GM19397 (cell line): ENCODE results near the gene ANKRD11.
"Not testable (repeated sequence)": the region's sequence is repeated elsewhere in the genome, so short reads cannot be mapped to it uniquely, and the experiment has no call there.

Experiments
- ATAC-seq: cut with Tn5 transposase; IDR thresholded peaks from one replicate; pipeline ENCODE4 v1.9.1; 2021; ENCODE audit warnings: mild to moderate bottlenecking, moderate library complexity; ENCODE audit not compliant: unreplicated experiment

The ANKRD11 gene

DNA sequence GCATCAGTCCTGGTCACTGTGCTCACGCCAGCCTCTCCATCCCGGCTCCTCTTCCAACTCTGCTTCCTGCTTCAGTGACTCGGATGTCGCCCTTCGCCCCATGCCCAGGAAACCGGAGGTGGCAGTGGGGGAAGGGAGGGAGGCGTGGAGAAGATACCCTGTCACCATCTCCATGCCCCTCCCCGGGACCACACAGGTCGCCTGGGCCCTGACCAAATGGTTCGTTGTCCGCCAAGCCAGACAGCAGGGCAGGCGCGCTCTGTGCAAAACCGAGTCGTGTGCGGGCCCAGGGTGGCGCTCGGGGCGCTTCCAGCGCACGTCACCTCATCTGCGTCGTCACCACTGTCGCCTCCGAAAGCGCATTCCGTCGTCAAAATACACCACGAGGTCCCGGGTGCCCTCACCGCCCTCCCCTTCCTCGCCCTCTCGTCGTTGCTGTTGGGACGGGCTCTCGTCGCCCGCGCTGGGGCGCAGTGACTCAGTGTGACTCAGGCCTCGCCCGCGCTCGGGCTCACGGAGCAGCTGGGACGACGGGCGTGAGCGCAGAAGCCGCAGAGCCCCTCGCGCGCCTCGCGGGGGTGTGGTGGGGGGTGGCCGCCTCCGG, 233.6 kb downstream of the ANKRD11 start:
- ATAC-seq, result no peak

DNA sequence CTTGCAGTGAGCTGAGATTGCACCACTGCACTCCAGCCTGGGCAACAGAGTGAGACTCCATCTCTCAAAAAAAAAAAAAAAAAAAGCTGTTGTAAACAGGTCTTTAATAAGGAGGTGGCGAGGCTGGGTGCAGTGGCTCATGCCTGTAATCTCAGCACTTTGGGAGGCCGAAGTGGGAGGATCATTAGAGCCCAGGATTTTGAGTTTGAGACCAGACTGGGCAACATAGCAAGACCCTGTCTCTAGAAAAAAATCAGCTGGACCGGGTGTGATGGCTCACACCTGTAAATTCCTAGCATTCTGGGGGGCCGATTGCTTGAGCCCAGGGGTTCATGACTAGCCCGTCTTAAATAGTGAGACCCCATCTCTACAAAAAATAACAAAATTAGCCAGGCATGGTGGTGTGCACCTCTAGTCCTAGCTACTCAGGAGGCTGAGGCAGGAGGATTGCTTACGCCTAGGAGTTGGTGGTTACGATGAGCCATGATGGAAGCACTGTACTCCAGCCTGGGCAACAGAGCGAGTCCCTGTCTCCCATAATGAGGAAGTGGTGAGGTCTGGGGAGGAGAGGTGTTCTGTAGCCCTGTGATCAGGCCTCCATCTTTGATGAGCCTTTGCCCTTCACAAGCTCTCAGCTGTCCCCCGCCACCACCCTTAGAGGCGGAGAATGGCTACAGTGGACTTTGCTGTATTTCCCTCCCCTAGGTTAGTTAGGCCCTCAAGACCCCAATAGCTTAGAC, 236.6 kb downstream of the ANKRD11 start:
- ATAC-seq, result no peak

DNA sequence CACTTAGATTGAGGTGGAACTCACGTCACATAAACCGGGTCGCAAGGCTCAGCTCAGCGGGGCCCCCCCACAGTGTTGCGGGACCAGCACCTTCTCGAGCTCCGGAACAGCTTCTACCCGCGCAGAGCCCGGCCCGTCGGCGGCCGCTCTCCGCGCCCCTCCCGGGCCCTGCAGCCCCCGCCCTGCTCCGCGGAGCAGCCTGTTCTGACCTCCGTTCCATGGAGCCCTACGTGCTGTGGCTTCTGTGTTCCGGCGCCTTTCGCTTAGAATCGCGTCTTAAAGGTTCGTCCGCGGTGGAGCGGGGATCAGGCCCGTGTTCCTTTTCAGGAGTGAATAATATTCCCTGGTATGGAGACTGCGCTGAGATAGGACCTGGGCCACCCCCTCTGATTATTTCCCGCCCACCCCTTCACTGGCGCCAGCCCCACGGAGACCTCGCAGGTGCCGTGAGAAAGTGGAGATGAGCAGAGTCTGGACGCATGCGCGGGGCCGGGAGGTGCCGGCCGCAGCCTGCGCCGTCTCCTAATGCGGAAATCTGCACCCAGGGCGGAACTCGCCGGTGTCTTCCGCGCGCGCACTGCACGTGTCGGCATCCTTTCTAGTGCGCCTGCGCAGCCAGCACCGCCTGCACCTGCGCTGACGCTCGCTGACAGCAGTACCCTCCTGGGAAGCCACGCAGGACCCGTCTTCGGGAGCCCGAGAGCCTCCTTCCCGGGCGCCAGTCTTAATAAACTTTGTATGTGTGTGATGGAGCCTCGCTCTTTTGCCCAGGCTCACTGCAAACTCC, 242.0 kb downstream of the ANKRD11 start:
- no peak for ATAC-seq

DNA sequence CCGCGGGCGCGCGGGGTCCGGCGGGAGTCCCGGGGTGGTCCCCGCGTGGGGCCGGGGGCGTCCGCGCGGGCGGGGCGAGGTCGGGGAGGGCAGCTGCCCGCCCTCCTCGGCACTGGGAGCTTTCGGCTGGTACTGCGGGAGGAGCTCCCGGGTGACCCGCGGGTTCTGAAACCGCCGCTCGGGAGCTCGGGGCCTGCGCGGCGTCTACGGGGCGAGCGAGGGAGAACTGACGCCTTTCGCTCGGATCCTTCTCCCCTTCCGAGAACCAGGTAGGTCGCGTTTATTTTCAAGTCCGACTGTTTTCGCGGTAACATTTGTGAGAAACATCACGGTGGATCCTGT, 242.7 kb downstream of the ANKRD11 start:
- ATAC-seq, result not testable (repeated sequence)

DNA sequence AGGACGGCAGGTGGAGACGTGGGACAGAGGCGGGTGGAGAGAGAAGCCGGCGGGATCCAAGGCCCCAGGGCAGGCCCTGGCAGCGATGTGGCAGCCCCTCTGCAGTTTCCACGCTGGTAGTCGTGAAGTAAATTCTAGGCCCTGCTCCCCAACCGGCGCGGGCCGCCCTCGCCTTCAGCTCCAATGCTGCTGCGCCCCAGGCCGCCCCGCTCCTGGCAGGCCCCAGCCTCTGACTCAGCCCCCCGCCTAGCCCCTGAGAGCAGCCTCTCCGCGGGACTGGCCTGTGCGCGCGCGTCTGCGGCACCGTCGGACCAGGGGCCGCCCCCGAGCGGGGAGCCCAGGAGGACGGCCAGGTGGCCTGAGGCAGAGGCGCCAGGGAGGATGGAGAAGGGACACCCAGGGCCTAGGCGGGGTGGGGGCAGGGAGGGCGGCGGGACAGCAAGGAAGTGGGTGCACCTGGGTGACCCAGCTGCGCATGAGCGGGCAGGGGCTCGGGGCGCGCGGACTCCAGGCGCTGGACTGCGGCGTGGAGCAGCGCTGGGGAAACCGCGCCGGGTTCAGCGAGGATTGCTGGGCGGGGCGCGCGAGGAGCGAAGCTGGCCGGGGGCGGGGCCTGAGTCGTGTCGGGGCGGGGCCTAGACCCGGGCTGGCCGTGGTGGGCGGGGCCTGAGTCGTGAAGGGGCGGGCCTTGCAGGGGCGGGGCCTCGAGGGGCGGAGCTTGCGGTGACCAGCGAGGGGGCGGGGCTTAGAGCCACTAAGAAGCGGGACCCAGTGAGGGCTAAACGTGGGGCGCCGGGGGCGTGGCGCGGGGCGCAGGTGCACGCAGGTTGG, 243.2 kb downstream of the ANKRD11 start:
- ATAC-seq, result peak; percentile 61

DNA sequence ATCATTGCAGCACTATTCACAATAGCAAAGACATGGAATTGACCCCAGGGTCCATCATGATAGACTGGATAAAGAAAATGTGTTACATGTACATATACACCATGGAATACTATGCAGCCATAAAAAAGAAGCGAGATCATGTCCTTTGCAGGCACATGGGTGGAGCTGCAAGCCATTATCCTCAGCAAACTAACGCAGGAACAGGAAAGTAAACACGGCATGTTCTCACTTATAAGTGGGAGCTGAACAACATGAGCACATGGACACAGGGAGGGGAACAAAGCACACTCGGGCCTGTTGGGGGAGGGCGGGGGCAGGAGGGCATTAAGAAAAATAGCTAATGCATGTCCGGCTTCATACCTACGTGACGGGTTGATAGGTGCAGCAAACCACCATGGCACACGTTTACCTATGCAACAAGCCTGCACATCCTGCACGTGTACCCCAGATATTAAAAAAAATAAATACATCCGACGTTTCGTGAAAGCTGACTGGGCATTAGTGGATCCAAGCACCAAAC, 243.9 kb downstream of the ANKRD11 start:
- no peak for ATAC-seq

DNA sequence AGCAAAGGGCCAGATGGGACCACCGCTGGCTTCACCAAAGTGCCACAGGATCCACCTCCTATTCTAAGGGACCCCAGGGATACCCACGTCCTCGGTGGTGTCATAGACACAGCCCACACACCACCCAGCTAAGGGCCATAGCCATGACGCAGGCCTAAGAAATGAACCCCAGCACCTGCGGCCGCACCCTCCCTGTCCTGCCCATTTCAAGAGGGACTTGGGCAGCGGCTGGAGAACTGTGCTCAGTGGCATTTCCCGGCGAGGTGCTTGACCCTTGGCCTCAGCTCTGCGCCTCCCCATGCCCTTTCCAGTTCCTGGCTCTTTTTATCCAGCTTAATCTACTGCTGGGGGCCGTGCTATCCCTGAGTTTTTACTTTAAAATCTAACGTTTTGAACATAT, 245.6 kb downstream of the ANKRD11 start:
- no peak for ATAC-seq

DNA sequence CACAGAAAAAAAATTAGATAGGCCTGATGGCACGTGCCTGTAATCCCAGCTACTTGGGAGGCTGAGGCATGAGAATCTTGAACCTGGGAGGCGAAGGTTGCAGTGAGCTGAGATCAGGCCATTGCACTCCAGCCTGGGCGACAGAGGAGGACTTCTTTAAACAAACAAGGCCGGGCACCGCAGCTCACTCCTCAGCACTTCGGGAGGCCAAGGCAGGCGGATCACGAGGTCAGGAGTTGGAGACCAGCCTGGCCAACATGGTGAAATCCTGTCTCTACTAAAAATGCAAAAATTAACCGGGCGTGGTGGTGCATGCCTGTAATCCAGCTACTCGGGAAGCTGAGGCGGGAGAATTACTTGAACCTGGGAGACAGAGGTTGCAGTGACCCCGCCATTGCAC, 246.1 kb downstream of the ANKRD11 start:
- ATAC-seq, result not testable (repeated sequence)

DNA sequence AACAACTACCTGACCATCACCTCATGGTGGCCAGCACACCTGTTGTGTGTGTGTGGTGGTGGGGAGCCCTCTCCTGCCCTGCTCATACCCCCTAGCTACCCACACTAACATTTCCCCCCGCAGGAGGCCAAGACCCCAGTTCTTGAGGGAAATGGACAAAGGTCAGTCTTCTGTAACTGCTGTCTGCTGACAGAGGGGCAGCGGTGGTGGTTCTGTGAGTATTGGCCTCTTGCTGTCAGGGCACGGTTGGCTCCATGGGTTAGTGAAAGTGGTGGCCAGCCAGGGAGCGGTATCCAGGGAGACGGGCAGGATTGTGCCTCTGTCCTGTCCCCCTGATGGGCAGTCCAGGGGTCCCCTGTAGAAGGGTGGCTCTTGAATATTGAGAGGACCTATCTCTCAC, 246.7 kb downstream of the ANKRD11 start:
- ATAC-seq, result no peak

DNA sequence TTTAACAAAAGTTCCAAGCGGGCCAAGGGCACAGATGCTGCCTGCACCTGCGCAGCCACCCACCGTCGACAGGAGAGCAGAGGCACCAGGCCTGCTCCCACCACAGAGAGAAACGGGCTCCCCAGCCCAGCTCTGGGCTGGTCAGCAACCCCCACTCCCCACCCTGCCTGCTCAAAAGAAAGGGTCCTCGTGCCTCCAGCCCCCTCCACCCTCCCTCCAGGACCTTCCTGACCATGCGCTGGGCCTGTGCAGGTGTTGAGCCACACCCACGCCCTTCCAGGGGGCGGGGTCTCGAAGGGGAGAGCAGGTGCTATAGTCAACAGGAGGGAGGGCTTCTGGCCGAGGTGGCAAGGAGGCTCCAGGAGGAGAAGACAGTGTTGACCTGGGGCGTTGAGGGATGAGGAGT, 247.6 kb downstream of the ANKRD11 start:
- ATAC-seq, result no peak

DNA sequence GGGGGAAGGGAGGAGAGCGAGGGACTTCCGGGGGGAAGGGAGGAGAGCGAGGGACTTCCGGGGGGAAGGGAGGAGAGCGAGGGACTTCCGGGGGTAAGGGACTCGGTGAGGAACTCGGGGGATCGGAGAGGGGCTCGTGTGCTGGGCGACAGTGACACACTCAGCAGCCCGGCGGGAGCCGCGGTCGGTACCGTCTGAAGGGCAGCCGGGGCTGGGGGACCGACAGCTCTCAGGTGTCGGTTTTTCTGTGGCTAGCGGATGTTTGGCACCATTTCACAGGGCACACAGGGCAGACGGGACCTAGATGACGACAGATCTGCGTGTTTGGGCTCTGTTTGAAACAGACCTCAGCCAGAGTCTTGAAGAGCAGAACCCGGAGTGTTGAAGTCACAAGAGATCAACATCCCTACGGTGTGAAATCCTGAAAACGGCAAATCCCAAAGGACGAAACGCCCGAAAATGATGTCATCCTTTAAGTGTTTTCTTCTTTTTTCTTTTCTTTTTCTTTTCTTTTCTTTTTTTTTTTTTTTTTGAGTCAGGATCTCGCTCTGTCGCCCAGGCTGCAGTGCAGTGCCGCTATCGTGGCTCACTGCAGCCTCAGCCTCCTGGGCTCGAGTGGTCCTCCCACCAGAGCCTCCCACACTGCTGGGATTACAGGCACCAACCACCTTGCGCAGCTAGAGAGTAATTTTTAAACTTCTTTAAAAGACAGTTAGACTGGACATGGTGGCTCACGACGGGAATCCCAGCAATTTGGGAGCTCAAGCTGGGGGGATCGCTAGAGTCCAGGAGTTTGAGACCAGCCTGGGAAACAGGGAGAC, 249.0 kb downstream of the ANKRD11 start:
- ATAC-seq, result peak; percentile 64

DNA sequence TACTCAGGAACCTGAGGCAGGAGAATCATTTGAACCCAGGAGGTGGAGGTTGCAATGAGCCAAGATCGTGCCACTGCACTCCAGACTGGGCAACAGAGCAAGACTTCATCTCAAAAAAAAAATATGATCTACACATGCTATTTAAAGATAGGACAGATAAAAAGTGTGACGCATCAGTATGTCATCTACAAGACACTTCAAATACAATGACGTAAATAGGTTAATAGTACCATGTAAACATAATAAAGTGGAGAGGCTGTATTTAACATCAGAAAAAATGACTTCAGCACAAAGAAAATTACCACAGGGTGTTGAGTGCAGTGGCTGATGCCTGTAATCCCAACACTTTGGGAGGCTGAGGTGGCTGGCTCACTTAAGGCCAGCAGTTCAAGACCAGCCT, 252.6 kb downstream of the ANKRD11 start:
- ATAC-seq, result no peak

DNA sequence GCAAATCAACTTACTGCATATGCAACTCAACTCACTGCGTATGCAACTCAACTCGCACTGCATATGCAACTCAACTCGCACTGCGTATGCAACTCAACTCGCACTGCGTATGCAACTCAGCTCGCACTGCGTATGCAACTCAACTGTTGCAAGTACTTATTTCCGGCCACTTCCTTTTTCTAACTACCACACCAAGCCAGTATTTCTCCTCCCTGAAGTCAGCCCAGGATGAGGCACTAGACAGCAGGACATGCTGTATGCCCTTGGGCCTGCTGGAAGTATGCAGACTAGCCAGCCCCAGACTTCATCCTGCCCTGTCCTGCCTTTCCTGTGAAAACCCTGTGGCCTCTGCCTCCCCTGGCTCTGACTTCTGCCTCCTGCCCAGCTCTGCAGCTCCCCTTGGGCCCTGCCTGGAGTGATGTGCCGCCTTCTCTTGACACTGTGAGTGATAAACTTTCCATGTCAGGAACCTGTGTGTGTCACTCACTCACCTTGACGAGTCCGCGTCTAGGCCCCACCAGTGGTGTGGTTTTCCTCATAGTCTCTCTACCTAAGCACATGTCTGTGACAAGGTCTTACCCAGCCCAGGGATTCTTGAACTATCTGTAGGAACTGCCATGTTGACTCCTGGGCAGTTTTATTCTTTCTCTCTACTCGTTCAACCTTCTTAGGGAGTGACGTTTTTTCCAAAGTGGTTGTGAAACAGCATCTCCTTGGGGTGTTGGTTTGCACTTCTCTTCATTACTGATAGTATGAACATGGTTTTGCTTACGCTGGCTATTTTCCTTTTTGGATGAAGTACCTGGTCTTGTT, 256.5 kb downstream of the ANKRD11 start:
- no peak for ATAC-seq

DNA sequence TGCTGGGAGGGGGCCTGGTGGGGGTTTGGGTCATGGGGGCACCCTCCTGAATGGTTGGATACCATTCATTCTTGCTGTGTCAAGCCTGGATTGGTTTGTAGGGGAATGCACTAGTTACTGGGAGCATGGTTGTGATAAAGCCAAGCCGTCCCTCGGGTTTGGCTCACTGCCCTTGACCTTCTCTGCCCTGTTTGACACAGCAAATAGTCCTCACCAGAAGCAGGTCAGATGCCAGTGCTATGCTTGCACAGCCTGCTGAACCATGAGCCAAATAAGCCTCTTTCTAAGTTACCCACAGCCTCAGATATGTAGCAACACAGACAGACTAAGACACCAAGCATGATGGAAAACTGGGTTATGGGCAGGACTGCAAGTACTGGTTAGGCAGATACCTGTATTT, 258.3 kb downstream of the ANKRD11 start:
- ATAC-seq, result no peak

DNA sequence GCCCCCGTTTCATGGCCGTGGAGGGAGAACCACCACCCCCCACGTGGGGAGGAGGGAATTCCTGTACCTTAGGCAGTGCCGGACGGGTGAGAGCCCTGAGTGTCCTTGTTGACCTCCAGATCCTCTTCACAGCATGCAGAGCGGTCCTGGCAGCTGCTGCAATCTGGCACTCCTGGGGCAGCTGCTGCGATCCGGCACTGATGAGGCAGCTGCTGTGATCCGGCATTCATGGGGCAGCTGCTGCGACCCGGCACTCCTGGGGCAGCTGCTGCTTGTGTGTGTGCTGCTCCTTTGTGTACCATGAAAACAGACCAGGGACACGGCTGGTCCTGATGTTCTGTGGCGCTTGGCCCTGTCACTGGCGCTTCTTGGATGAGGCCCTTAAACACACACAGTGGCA, 260.1 kb downstream of the ANKRD11 start:
- ATAC-seq, result no peak

DNA sequence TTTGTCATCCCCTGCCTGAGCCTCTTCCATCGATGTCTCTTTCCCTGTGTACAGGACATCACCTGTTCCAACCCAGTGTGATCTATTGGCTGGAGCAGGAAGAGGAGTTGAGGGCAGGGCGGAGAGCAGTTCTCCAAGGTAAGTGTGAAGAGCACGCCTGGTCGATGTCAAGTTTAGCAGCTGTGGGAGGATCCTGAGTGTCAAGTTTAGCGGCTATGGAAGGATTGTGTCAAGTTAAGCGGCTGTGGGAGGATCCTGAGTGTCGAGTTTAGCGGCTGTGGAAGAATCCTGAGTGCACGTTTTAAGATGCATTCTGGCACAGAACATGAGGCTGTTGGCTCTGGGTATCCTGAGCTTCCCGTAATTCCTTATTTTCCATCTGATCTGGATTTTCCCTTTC, 265.7 kb downstream of the ANKRD11 start:
- no peak for ATAC-seq

DNA sequence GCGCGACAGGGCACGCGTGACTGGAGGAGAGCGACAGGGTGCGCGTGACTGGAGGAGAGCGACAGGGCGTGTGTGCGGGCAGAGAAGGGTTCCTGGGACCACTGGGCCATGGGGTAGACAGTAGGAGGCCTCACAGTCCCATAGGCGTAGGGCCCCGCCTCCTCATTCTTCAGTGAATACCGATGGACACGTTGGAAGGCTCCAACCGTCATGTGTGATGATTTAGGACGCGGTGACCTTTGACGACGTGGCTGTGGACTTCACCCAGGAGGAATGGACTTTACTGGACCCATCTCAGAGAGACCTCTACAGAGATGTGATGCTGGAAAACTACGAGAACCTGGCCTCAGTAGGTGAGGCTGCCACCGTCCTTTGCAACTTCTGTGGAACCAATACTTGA, 267.4 kb downstream of the ANKRD11 start:
- no peak for ATAC-seq

DNA sequence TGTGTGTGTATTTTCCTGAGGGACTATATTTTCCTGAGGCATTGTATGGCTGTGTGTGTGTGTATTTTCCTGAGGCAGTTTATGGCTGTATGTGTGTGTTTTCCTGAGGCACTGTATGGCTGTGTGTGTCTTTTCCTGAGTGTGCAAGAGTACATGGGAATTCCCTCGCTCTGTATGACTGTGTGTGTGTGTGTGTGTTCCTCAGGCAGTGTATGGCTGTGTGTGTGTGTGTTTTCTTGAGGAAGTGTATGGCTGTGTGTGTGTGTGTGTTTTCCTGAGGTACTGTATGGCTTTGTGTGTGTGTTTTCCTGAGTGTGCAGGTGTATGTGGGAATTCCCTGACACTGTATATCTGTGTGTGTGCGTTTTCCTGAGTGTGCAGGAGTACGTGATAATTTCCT, 268.8 kb downstream of the ANKRD11 start:
- ATAC-seq, result no peak

DNA sequence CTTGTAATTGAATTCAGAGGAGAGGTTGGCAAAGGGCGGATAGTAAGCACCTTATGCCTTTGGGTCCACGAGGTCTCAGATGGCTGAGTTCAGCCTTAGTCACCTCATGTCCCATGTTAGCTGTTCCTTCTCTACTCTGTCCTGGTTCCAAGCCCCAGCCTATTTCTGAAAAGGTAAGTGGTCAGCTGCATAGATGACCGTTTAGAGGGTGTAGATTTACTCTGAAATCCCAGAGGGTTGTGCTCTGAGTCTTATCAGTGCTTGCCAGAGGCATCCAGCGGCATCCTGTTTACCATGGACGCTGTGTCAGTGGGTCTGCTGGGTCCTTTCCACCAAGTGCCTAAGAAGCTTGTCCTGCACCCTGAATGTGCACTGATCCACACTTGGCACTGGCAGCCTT, 271.0 kb downstream of the ANKRD11 start:
- no peak for ATAC-seq
